K562 (cell line): ENCODE results near the gene PUM1. TPM values are rescaled to one million over a fixed set of nuclear protein-coding genes. Genes with fewer than 3 reads are reported as not detected.
A peak's percentile ranks its signal among the peaks of the same experiment; 100 is the strongest.

ENCODE experiments used
- CHD1 ChIP-seq: fragments of 200-600 bp; sonication (generic); IDR thresholded peaks from one replicate; pipeline ENCODE4 v1.6.1; 2012; ENCODE audit warnings: mild to moderate bottlenecking, moderate library complexity, low read length, inconsistent platforms
- CLOCK ChIP-seq: fragments of 250-450 bp; sonication (Bioruptor Pico); IDR thresholded peaks from 2 replicates; pipeline ENCODE4 v1.4.0; 2020; ENCODE audit warnings: mild to moderate bottlenecking, moderate library complexity, borderline replicate concordance
- CREB1 ChIP-seq, 2 experiments: sonication (generic) in 1 of 2; formaldehyde crosslinking in 1 of 2; IDR thresholded peaks; 2 replicates each; pipeline versions ENCODE4 v1.6.1 to v1.8.0; 2012 to 2022; ENCODE audit warnings: inconsistent platforms in 1 of 2, mild to moderate bottlenecking in 1 of 2, missing genetic modification reagents in 1 of 2, moderate library complexity in 1 of 2
- DEAF1 ChIP-seq: fragments of 450-650 bp; formaldehyde crosslinking; IDR thresholded peaks from 2 replicates; pipeline ENCODE4 v1.4.0; 2020; ENCODE audit warnings: mild to moderate bottlenecking, moderate library complexity
- DIDO1 ChIP-seq: fragments of 450-650 bp; IDR thresholded peaks from 2 replicates; pipeline ENCODE4 v1.6.1; 2016; ENCODE audit warnings: low read depth, missing biosample characterization, missing genetic modification characterization
- HDAC2 ChIP-seq: fragments of 450-650 bp; IDR thresholded peaks from 2 replicates; pipeline ENCODE4 v1.6.1; 2016; ENCODE audit warnings: mild to moderate bottlenecking
- HOMEZ ChIP-seq: fragments of 250-450 bp; sonication (Bioruptor Pico); IDR thresholded peaks from 2 replicates; pipeline ENCODE4 v1.4.0; 2020; ENCODE audit warnings: mild to moderate bottlenecking, moderate library complexity
- KAT7 ChIP-seq: sonication (generic); formaldehyde crosslinking; IDR thresholded peaks from 2 replicates; pipeline ENCODE4 v1.8.0; 2022; ENCODE audit warnings: missing genetic modification reagents, mild to moderate bottlenecking, borderline replicate concordance
- NKRF ChIP-seq: fragments of 450-650 bp; IDR thresholded peaks from 2 replicates; pipeline ENCODE4 v1.6.1; 2016; ENCODE audit warnings: borderline replicate concordance
- NONO ChIP-seq, 2 experiments: fragments of 200-400 bp in 1 of 2; fragments of 450-650 bp in 1 of 2; formaldehyde crosslinking in 1 of 2; IDR thresholded peaks; 2 replicates each; pipeline ENCODE4 v1.6.1; 2017; ENCODE audit warnings: low read depth in 2 of 2, mild to moderate bottlenecking in 2 of 2, moderate library complexity in 2 of 2, low read length in 1 of 2
- VEZF1 ChIP-seq: fragments of 200-800 bp; sonication (Bioruptor generic); IDR thresholded peaks from 2 replicates; pipeline ENCODE4 v1.6.1; 2017; ENCODE audit warnings: missing genetic modification characterization, missing compliant biosample characterization
- ZBTB1 ChIP-seq: sonication (generic); formaldehyde crosslinking; IDR thresholded peaks from 2 replicates; pipeline ENCODE4 v1.8.1; 2023; ENCODE audit warnings: missing genetic modification reagents, low read depth, mild to moderate bottlenecking, borderline replicate concordance
- ZNF347 ChIP-seq: fragments of 450-650 bp; formaldehyde crosslinking; IDR thresholded peaks from 2 replicates; pipeline ENCODE4 v1.4.0; 2020; ENCODE audit warnings: low read depth, mild to moderate bottlenecking, moderate library complexity
- ZNF740 ChIP-seq, 3 experiments: fragments of 200-800 bp in 1 of 3; sonication (Bioruptor generic) in 1 of 3; sonication (generic) in 1 of 3; formaldehyde crosslinking in 1 of 3; IDR thresholded peaks; 2 replicates each; pipeline versions ENCODE4 v1.6.1 to v1.8.0; 2016 to 2022; ENCODE audit warnings: mild to moderate bottlenecking in 2 of 3, missing compliant biosample characterization in 2 of 3, missing genetic modification characterization in 2 of 3, missing genetic modification reagents in 1 of 3
- polyA plus RNA-seq, 8 experiments: library from polyadenylated mRNA; depleted of rRNA in 4 of 8; stranded (reverse) in 5 of 8; unstranded in 3 of 8; fragments of >200 nt; fragmentation: Nextera tagmentation in 2 of 8; fragmentation: Illumina TruSeq in 1 of 8; extraction: Ambion mirVana in 2 of 8; extraction: Trizol in 1 of 8; gene quantifications; 2 replicates each; pipeline versions ENCODE4 v1.2.1 to v1.2.3, GENCODE V29; 2011 to 2014; ENCODE audit warnings: inconsistent platforms in 1 of 8, missing spikeins in 1 of 8
- total RNA-seq, 7 experiments: library from RNA; depleted of rRNA in 6 of 7; stranded (reverse); fragments of >200 nt in 6 of 7; fragmentation: Illumina TruSeq in 2 of 7; extraction: Trizol in 2 of 7; gene quantifications; 2 replicates each; pipeline versions ENCODE4 v1.2.1 to v1.2.3, GENCODE V29; 2011 to 2021; ENCODE audit warnings: low replicate concordance in 1 of 7

The PUM1 gene
- total and polyA plus RNA-seq, 9 of the 15 experiments (the other 6 are each of a cell fraction or from before 2014, with no cell fraction given) = 37.7 to 104 (median 55.7) TPM

- TF ChIP-seq NONO (IDR thresholded peaks at IDR 0.05; ENCODE audit: low read depth in 2 of 2, low read length in 1 of 2) (0 out of 4 replicates have a peak, but pooled peaks of 1 of the 2 experiments have one; percentile 13), VEZF1 (CRISPR knock-in tag) (peak; percentile 88), ZNF740 (CRISPR knock-in tag; IDR thresholded peaks at IDR 0.05) (peak; percentile 79), ZNF740 (tag; IDR thresholded peaks at IDR 0.05) (peak in 1 of 2 experiments; percentile 96; a peak in 2 of 4 replicates), DIDO1 (tag) (no peak), HOMEZ (CRISPR knock-in tag) (no peak), ZBTB1 (0 out of 2 replicates have a peak, but pooled peaks have one; percentile 73), NKRF (peak; percentile 60; the same call in 1 of the 2 replicates), KAT7 (0 out of 2 replicates have a peak, but pooled peaks have one; percentile 32), CHD1 (peak; percentile 95), CLOCK (CRISPR knock-in tag) (no peak), ZNF347 (no peak), HDAC2 (peak; percentile 17; the same call in 1 of the 2 replicates), DEAF1 (CRISPR knock-in tag) (0 out of 2 replicates have a peak, but pooled peaks have one; percentile 5), CREB1 (IDR thresholded peaks at IDR 0.05) (no peak), CREB1 (CRISPR knock-in tag; IDR thresholded peaks at IDR 0.05) (0 out of 2 replicates have a peak, but pooled peaks have one; percentile 29)
These were observed 703 bp downstream of the PUM1 start (continued) for GRCh38 chr1:31064718-31065309.
